Right cardiac atrium (tissue), 5 donors: Measurements from ENCODE around the gene PPP1R12B. TPM values are rescaled to one million over a fixed set of nuclear protein-coding genes. Genes with fewer than 3 reads are reported as not detected.
A peak's percentile ranks its signal among the peaks of the same experiment; 100 is the strongest.
"Not testable (repeated sequence)": the region's sequence is repeated elsewhere in the genome, so short reads cannot be mapped to it uniquely, and the experiment has no call there.

Experiments
- ATAC-seq, 2 donors: fragments of 200-7000 bp; cut with Tn5 transposase; one replicate each; pipeline versions ENCODE4 v1.8.0 to v1.9.1; 2020; ENCODE audit warnings: moderate library complexity in 2 of 2, mild to moderate bottlenecking in 1 of 2
- DNase-seq, 3 donors: peaks; one replicate each; pipeline ENCODE4 v3.0.0-alpha.2; 2020
- H3K27ac ChIP-seq: one replicate; pipeline ENCODE4 v1.5.1; 2013; ENCODE audit warnings: mild to moderate bottlenecking, low read length, control low read depth, moderate library complexity
- H3K27me3 ChIP-seq: one replicate; pipeline ENCODE4 v1.6.1; 2013; ENCODE audit not compliant: control insufficient read depth, insufficient read depth
- H3K4me1 ChIP-seq: one replicate; pipeline ENCODE4 v1.6.1; 2013; ENCODE audit warnings: low read length; ENCODE audit not compliant: control insufficient read depth, insufficient read depth
- H3K4me3 ChIP-seq: one replicate; pipeline ENCODE4 v1.5.1; 2013; ENCODE audit warnings: low read length, control low read depth
- H3K9me3 ChIP-seq: one replicate; pipeline ENCODE4 v1.6.1; 2013; ENCODE audit warnings: low read length; ENCODE audit not compliant: control insufficient read depth
- WGBS: extraction: QIAGEN DNeasy Blood & Tissue Kit; methylation state at CpG from one replicate; pipeline ENCODE4 v1.1.7; 2013; 5-methylcytosine and 5-hydroxymethylcytosine counted together
- intact Hi-C, 4 donors: fragments of 100-400 bp; cut with DNase I; formaldehyde crosslinking; loops; one replicate each; pipeline versions ENCODE4 v1.11.0 to v1.14.0; 2022 to 2023
- polyA plus RNA-seq: library from polyadenylated mRNA; stranded (reverse); fragments of 200-250 nt; gene quantifications from one replicate; pipeline ENCODE4 v1.2.3, GENCODE V29; 2013
- total RNA-seq, 4 donors: library from RNA; stranded (reverse); fragmentation: NEBNext Ultra II Directional; extraction: Animal tissue kit (Norgen Biotek cat#: 25700); gene quantifications; one replicate each; pipeline ENCODE4 v1.2.1, GENCODE V29; 2021
- donor health status: healthy with polysubstance abuse.
- donor health status: DM: no; HTN: yes; CAD: no.
- donor health status: DM: no; HTN: no; CAD: no.
- donor health status: DM: no; HTN: yes; CAD: no; lungs with severe emphysema.
- donor health status: DM: yes; HTN: yes; CAD: no.

The PPP1R12B gene
- total and polyA plus RNA-seq, 5 donors, result 182 to 741 (median 592) TPM

DNA sequence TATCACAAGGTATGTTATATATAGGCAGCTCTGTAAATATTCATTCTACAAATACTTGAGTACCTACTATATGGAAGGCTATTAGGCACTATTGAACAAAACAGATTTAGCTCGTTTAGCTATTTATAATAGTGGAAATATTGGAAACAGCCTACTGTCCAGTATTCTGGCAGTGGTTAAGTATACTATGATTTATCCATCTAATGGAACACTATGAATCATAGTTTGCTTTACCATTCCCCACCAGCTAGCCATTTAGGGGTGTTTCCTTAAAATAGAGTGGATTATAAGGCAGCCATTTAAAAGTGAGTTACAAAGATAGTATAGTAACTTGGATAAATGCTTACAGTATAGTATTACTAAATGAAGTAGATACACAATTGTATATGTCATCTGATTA is 169.7 kb downstream of the PPP1R12B start:
- DNase-seq, intact Hi-C loops, H3K4me1 ChIP-seq, H3K27ac ChIP-seq, H3K4me3 ChIP-seq, H3K9me3 ChIP-seq, ATAC-seq, H3K27me3 ChIP-seq: not testable (repeated sequence)
- 69% methylated on average over 1 of the region's 1 CpG for WGBS

DNA sequence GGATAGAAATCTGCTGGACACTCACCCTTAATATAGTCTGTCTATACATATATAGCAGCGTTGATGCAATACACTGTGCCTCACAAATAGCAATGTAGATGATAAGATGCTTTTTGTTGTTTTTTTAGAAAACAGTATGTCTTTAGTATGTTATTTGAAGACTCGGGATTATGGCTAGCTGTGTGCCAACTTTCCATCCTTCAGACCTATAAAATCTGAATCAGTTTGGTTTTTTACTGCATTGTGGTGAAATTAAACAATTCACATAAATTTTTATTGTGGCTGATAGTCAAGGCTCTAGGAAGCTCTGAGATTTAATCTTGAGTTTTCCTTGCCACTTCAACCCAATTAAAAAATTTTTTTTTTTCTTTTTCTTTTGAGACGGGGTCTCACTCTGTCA is 170.4 kb downstream of the PPP1R12B start:
- H3K4me1 ChIP-seq, intact Hi-C loops, DNase-seq, ATAC-seq, H3K27ac ChIP-seq, H3K27me3 ChIP-seq, H3K4me3 ChIP-seq, H3K9me3 ChIP-seq: not testable (repeated sequence)
- 59% methylated on average over 3 of the region's 3 CpGs for WGBS

DNA sequence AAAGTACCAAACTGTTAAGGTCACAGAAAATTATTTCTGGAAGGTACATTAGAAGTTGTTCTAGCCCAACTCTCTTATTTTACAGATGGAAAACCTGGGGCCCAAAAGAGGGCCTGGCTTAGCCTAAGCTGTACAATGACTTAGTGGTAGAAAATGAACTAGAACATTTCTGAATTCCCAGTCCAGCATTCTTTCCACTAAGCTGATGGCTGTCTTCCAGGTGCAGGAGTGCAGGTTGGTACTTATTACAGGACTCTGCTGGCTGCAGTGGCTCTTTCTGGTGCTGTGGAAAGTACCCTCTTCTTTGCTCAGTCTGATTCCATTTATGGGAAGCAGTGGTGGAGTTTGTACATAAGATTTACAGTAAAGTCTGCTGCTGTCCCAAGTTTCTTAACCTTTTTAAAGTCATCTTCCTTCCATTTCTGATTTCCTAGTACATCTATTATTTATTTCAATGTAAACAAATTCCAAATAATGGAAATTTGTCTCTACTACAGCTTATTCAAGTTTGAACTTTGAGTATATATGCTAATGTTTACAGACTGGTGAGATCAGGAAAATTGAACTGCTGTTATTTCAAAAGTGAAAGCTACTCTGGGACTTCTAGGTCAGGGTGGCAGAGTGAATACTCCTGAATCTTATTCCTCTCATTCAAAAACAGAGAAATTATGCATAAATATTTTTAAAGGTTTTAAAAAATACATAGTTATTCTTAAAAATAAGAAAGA is 171.8 kb downstream of the PPP1R12B start:
- intact Hi-C loops, H3K4me1 ChIP-seq, H3K27ac ChIP-seq, H3K9me3 ChIP-seq, H3K4me3 ChIP-seq, DNase-seq, H3K27me3 ChIP-seq: not testable (repeated sequence)
- ATAC-seq, result peak; percentile 67 to 75

GRCh38 chr1:202520857-202521216 is 172.3 kb downstream of the PPP1R12B start:
- DNase-seq, H3K27ac ChIP-seq, H3K27me3 ChIP-seq, H3K9me3 ChIP-seq, H3K4me1 ChIP-seq, intact Hi-C loops, H3K4me3 ChIP-seq: not testable (repeated sequence)
- ATAC-seq, result peak; percentile 44 to 55
- 68% methylated on average over 2 of the region's 2 CpGs for WGBS

GRCh38 chr1:202521484-202521883 is 173.0 kb downstream of the PPP1R12B start:
- intact Hi-C loops, H3K27ac ChIP-seq, H3K4me1 ChIP-seq, H3K27me3 ChIP-seq, DNase-seq, ATAC-seq, H3K9me3 ChIP-seq, H3K4me3 ChIP-seq: not testable (repeated sequence)
- WGBS, result 91% methylated on average over 1 of the region's 1 CpG

- intact Hi-C loops, result no loop called here
- H3K4me1 ChIP-seq, result peaks cover 8% of the 10 kb centered on the region
- WGBS, result 54% methylated on average over 2 of the region's 2 CpGs
- no peak overlapping the region for H3K4me3 ChIP-seq
- no peak overlapping the region for H3K27ac ChIP-seq
- H3K9me3 ChIP-seq, result no peaks in the 10 kb centered on the region
- ATAC-seq (no peak), DNase-seq (no peak)
- no peaks in the 10 kb centered on the region for H3K27me3 ChIP-seq
Observed at GRCh38 chr1:202521886-202522285, 173.4 kb downstream of the PPP1R12B start.

DNA sequence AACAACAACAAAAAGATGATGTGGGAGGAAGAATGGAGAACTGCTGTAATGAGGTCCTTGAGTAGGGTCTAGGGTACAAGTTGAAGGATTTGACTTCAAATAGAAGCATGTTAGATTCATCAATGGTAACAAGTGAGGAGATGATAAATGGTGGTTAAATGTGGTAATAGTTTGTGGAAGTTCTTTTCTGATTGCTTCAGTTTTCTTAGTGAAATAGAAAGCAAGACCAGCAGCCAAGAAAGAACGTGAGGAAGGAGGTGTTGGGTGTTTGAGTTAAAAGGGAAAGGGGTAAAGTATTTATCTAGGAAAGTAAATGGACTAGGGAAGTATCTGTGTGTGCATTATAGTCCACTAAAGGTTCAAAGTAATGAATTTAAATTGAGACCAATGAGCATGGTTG is 177.6 kb downstream of the PPP1R12B start:
- H3K27me3 ChIP-seq, H3K4me3 ChIP-seq, DNase-seq, H3K9me3 ChIP-seq, intact Hi-C loops, H3K4me1 ChIP-seq, H3K27ac ChIP-seq, ATAC-seq: not testable (repeated sequence)
- 53% methylated on average over 1 of the region's 1 CpG for WGBS

- H3K4me1 ChIP-seq, H3K4me3 ChIP-seq, ATAC-seq, intact Hi-C loops, H3K27me3 ChIP-seq, H3K9me3 ChIP-seq, DNase-seq, H3K27ac ChIP-seq: not testable (repeated sequence)
- WGBS, result 72% methylated on average over 3 of the region's 3 CpGs
Observed at GRCh38 chr1:202528096-202528722, 179.7 kb downstream of the PPP1R12B start.

DNA sequence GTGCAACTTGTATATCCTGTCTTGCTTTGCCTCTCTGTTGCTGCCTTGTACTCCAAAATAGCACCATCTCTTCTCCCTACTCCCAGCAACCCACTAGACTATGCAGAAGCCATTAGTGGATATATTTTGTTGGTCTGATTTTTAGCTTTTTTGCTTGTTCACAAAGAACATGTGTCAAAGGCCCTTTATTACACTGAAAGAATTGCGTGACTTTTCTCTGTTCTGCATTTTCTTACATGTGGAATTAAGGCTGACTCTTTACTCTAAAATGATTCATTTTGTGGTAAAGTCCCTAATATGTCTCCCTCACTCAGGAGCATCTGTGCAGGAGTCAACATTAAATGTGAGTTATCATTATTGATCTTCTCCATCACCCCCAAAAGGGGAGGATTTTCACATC is 182.2 kb downstream of the PPP1R12B start:
- H3K9me3 ChIP-seq, H3K27me3 ChIP-seq, H3K27ac ChIP-seq, H3K4me3 ChIP-seq, ATAC-seq, H3K4me1 ChIP-seq, DNase-seq, intact Hi-C loops: not testable (repeated sequence)
- 85% methylated on average over 1 of the region's 1 CpG for WGBS

DNA sequence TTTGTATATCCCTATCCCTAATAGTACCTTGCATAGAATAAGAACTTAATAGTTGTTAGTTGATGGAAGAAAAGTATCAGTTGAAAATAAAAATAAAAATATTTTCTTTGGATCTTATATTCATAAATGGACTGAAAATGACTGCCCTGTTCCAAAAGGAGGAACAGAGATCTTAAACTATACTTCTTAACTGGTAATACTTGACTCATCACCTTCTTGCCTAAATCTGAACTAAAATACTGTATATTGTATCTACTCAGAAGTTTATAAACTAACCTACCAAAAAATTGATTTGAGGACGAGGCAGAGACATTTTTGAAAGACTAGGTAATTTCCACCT is 182.9 kb downstream of the PPP1R12B start:
- 80% methylated on average over 1 of the region's 1 CpG for WGBS
- Histone ChIP-seq H3K27me3 (no peaks in the 10 kb centered on the region), H3K4me1 (no peaks in the 10 kb centered on the region), H3K9me3 (no peaks in the 10 kb centered on the region), H3K4me3 (no peak overlapping the region), H3K27ac (no peak overlapping the region)
- DNase-seq (no peak), ATAC-seq (no peak)
- intact Hi-C loops, result no loop called here

- H3K4me1 ChIP-seq, H3K9me3 ChIP-seq, H3K4me3 ChIP-seq, H3K27ac ChIP-seq, H3K27me3 ChIP-seq, DNase-seq, intact Hi-C loops: not testable (repeated sequence)
- ATAC-seq, result peak in 1 of 2 donors; percentile 61
- 71% methylated on average over 6 of the region's 6 CpGs for WGBS
Observed at GRCh38 chr1:202531812-202532616, 183.5 kb downstream of the PPP1R12B start.
